HG02588 (cell line): Measurements from ENCODE around the gene SORCS2.

Experiments
- ATAC-seq: cut with Tn5 transposase; IDR thresholded peaks from one replicate; pipeline ENCODE4 v1.9.1; 2021; ENCODE audit warnings: mild to moderate bottlenecking, moderate library complexity; ENCODE audit not compliant: unreplicated experiment

Gene SORCS2

DNA sequence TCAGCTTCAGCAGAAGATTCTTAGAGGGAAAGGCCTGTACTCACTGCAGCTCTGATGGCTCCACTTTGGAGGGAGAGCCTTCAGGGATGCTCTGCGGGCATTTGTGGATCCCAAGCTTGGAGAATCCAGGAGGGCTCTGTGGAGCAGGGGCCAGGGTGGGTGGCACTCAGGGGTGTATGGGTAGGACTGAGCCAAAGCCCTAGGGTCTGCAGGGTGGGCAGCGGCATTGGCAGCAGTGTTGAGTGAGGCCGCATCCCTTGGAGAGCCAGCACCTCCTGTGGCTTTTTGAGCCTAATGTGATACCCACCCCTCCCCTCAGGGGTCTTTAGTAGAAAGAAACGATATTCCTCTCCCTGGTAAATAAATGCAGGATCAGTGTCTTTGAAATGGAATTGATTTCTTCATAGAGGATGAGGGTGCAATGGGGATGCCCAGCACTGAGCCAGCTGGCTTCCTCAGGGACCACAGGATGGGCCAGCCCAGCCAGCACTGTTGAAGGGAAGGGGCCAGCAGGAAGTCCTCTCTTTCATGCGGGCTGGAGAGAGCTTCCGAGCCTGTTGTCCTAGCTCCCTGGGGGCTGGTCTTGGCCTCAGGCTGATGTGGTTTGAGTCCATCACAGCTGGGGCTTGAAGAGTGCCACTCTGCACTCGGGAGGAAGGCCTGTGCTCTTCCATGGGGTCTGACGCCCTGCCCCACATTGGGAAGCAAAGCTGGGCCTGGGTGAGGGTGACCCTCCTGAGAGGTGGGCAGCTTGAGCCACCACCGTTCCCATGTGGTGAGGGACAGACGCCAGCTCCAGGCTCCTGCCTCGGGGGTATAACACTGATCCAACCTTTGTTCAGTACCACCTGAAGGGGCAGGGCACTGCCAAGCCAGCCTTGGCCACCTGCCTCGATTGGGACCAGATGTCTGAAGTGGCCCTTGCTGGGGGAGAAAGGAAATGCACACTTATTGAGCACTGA is 192.9 kb downstream of the SORCS2 start:
- ATAC-seq, result no peak

DNA sequence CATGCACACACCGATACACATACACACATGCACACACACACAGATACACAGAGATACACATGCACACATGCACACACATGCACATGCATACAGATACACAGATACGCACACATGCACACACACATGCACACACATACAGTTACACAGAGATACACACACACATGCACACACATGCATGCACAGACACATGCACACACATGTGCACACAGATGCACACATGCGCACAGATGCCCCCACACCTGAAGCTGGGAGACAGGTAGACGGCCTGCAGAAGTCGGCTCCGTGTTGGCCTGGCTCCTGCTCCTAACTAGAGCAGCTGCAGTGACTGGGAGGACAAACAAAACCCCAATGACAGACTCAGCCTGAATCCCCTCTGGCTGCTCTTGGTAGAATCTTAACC is 195.6 kb downstream of the SORCS2 start:
- no peak for ATAC-seq

DNA sequence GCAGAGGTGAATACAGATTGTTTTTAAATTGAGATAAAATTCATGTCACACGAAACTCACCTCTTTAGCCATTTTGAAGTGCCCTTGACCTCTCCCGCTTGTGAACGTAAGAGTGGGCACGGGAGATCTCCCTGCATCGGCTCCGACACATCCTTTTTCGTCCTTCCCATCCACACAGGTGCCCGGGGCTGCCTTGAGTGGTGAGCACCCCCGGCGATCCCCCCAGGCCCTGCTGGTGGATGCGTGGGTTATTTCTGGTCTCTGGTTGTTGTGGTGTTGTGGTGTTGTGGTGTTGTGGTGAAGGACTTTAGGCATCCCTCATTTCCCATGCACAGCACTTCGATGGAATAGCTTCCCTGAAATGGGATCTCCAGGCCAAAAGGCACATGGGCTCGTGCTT is 196.3 kb downstream of the SORCS2 start:
- no peak for ATAC-seq

DNA sequence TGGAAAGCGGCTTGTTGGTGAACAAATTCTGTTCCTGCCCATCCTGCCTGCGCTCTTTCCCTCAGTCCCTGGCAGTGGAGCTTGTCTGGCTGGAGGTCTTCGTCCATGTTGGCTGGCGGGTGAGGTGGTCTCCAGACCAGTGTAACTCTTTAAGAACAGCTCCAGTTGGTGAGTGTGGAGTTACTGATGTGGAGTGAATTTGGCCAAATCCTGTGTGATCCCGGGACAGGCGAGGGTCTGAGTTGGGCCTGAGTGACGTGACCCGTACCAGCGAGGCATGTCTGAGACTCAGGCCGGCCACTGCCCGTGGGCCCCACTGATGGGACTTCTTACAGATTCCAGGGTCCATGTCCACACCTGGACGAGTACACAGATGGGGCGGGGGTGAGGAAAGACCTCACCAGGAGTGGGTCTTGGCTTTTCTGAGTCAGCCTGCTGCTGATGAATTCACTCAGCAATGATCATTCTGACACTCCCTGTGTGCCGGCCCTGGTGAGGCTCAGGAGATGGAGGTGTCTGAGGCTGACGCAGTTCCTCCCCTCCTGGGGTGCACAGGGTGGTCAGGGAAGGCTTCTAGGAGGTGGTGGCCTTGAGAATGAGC is 196.9 kb downstream of the SORCS2 start:
- ATAC-seq, result no peak

DNA sequence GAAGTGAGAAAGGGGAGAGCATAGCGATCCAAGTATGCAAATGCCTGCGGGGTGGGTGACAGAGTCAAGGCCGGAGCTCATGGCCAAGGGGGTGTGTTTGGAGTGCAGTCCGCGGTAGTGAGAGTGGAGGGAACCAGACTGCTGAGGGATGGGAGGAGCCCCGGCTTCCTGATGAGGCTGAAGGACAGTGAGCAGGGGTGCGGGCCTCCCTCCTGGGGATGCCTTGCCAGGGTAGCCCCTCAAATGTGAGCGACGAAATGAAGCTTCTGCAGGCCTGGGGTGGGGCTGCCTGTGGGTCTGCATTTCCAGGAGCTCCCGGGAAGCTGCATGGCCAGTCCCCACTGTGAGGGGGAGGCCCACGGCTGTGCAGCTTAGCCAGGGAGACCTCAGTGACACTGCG is 197.4 kb downstream of the SORCS2 start:
- ATAC-seq, result no peak

DNA sequence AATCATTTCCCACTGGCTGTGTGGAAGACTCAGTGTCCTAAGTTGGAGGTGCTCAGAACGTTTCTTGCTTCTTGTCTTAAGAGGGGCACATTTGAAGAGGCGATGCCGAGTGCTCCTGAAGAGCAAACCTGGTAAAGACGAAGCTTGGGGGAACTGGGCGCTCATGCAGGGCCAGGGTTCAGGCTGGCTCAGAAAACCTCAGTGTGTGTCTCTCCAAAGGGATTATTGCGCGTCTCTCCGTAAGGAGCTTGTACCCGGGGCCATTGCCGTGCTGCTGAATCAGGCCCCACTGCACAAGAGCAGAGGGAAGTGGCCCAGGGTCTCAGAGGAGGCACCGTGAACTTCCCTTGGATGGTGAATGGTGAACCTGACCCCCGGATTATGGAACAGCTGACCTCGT is 198.0 kb downstream of the SORCS2 start:
- no peak for ATAC-seq

DNA sequence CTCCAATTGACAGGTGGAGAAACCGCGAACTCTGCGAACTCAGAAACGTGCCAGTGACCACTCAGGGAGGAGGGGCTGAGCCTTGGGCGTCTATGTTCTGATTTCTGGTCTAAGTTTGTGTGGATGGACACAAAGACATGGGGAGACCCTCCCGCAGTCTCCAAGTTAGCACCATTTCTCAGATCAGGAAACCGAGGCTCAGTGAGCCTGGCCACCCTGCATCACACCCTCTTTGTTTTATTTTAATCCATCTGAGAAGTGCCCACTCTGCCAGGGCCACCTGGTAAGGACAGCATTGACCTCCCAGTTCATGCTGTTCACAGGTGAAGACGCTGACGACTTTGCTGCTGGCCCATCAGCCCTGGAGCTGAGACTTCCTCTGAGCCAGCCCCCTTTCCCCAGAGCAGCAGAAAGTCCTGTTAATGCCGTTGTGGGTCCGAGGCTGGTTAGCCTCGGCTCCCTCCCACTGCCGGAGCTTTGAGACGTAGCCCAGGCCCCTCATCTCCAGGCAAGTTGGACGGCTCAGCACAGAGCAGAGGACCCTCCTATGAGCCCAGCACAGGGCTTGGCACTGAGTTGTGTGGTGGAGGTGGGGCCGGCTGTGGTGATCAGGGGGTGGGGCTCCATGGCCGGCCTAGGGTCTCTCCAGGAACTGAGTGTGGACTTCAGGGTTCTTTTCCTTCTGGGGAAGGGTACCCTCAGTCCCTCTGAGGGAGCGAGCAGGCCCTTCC is 198.7 kb downstream of the SORCS2 start:
- ATAC-seq, result no peak

DNA sequence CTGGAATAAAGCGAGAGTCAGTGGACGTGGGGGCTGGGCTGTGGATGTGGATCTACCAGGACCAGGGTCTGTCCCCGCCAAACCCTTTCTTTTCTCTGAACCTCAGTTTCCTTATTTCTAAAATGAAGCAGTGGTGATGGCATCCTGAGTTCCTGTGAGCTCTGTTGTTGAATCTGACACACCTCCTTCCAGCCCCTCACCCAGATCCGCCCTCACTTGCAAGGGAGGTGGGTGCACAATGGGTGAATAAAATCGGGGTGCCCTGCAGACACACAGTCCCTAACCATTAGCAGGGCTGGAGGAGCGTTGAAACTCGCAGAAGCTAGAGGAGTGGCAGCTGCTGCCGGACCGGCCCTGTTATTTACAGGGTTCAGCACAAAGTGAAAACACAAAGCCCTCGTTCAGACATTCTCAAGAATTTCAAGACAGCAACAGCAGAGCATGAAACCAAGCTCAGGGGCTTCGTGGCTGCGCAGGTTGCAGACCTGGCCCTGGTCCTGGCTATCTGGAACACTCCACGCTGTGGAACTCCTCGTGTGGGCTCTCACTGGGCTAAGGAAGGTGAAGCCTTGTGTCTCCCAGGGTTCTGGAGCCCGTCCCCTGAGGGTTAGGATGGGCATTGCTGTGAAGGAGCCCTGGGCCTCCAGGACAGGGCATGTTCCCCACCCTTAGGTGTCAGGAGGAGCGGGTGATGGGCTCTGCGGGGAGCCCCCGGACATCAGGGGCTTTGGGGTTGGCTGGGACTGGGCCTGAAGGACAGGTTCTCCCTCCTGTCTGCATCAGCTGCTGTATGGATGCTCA is 199.5 kb downstream of the SORCS2 start:
- no peak for ATAC-seq

DNA sequence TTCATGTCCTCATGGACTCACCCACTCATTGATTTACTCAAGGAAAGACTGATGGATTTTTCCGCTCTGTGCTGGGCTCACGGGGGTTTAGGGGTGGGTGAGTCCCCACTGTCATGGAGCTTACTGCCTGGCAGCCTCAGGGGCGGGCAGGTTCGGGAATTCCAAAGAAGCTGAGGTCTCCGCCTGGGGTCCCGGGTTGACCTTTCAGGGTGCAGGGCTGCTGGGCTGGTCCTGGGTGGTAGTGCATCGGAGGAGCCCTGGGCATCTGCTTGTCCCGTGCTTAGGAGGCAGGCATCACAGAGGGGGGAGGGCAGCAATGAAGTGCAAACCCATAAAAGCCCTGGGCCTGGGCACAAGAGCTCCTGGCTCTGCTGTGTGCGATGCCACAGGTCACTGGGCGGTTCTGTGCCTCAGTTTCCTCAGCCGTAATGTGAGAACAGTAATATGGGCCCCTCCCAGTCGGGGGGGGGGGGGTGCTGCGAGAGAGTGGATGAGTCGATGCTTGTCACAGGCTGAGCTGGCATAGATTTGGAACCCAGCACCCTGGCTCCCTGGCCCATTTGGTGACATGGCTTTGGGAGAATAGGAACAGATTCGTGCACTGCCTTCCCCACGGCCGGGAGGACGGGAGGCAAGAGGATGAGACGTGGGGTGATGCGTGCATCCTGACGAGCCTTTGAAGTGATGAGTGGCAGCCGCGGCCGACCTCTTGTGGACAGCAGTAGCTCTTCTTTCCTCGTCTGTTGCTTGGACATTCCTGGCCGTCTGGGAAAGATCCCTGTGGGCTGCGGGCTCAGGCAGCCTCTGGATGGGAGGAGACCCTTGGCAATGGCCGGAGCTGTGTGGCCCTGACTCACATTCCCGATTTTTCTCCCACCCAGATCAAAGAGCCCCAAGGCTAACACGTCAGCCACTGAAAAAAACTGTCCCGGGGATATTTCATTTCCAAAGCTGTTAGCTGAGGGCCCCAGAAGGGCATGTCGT is 200.4 kb downstream of the SORCS2 start:
- ATAC-seq, result no peak

DNA sequence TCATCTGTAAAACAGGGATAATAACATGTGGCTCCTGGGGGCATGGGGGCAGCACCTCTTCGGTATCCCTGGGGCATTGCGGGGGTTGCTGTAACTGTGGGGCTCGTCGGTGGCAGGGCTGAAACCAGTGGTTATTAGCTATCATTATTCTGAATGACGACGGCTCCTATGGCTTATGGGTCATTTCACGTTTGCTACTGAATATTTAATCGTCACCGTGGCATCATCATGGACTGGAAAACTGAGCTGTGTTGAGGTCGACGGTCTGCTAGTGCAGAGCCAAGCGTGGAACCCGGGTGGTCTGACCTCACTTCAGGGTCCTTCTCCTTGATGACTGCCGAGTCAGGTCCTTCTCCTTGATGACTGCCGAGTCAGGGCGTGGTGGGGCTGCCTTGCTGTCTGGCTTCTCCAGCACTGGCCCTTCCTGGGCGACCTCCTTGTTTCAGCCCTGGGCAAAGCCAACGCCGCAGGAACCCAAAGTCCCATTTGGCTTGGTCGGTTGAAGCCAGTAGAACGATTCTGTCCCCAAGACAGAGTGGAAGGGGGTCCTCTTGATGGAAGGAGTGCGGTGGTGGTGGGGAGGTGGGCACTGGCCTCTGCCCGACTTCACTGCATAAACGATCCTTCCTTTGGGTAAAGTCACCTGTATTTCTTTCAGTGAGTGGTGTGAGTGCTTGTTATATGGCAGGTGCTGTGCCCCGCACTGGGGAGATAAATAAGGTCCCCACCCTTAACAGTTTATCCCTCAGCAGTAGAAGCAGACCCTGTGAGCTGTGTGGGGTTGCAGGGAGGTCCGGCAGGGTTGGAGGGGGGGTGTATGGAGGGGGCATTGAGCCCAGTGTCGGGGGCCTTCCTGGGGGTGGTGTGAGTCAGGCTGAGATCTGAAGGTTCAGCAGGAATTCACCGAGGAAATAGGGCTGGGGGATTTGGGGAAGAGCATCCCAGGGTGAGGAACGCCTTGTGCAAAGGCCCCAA is 201.6 kb downstream of the SORCS2 start:
- no peak for ATAC-seq

DNA sequence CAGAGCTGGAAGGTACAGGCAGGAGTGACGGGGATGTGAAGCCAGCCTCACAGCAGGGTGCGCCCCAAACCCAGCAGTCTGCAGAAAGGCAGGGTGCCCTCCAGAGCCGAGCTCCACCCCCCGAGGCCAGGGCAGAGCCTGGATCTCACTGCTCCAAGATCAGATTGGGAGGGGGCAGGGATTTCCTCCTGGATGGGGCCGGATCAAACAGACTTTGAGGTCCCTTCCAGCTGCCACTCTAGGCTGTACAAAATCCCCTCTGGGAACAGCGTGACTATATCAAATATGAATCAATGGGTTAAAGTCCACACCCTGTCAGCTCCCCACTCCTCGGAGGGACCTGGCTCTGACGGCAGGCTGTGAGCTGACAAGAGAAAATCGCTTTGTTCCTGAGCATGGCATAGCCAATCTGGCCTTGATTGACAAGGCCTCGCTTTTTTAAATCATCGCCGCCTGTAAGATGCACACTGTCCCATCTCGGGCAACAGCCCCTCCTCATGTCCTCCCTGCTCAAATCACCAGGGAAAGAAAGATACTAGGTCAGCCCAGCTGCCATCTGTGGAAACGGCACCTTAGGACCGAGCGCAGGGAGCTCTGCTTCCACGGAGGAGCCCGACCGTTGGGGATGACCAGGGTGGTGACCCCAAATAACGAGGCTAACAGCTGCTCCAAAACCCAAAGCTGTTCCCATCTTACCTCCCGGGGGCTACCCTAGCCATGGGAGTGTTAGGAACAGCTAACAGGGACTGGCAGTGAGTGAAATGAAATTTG is 202.5 kb downstream of the SORCS2 start:
- ATAC-seq, result no peak

DNA sequence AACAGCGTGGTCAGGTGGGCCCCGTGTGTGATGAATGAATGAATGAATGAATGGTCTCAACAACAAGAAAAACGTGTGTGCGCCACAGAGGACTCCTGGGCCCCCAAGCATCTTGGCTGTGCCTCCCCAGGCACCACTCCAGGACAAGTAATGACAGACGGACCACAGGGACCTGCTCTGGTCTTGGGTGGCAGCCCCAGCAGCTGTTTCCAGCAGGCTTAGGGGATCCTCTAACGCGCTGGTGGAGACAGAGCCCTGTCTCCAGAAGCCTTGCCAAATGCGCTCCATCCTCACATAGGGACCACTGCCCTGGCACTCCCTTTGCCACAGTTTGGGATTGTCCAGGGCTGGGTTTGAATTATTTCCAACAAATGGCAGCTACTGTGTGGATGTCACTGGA is 203.3 kb downstream of the SORCS2 start:
- no peak for ATAC-seq

DNA sequence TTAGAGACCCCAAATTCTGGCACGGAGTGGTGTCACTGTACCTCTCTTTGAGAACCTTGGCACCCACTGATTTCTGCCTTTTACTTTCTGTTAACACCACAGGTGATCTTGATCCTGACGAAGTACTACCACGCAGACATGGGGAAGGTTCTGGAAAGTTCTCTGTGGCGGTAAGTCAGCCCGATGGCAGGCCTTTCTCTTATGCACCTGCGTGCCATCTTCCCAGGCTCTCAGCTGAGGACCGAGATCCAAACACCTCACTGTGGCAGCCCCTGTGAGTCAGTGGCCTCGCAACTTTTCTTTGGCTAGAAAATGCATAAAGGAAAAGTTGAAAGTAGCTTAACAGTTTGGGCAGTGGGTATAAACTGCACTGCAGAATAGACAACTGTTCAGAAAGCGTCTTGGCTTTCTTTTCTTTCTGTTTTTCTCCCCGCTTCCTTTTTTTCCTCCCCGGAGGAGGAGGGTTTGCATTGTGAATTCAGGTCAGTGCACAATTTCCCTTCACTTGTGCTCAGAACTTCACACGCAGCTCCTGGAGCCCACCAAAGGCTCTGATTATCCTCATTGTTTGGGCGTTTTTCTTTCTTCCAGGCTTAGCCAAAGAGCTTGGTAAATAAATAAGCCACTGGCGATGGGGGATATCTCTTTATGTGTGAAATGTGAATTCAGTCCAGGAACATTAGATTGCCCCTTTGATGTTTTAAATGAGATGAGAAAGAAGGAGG is 204.0 kb downstream of the SORCS2 start:
- no peak for ATAC-seq

DNA sequence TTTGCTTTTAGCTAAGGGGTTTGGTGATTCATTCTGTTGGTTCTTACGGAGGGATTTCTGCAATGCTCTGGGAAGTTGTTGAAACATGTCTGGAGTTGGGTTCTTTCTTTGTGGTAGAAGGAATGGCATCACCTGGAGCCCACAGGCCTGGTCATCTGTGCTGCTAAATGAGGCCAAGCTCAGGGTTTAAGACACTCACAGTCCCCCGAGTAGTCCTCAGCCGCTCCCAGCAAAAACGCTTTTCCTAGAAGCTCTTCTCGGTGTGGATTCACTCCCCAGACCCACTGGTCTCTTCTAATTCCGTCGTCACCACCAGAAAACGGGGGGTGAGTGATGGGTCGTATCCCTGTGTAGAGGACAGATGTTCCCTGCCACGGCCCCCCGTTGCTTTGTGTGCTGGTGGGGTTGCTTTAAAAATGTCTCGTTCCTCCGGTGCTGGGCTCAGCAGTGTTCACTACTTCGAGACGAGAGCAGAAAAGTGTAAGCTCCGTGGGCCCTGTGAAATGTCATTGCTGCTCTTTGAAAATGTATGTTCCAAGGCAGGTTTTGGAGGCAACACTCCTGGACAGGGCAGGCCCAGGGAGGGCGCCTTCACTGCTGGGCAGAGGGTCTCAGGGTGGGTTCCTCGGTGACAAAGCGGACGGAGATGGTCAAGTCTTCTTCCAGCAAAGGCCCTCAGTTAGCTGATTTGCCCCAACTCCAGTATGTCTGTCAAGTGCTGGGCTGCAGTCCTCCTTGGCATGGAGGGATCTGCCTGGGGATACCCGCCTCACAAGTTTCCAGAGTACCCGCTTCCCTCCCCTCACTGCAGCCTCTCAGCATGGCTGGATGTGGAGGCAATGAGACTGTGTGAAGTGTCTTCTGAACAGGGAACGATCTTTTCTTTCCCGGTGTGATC is 205.1 kb downstream of the SORCS2 start:
- ATAC-seq, result no peak

DNA sequence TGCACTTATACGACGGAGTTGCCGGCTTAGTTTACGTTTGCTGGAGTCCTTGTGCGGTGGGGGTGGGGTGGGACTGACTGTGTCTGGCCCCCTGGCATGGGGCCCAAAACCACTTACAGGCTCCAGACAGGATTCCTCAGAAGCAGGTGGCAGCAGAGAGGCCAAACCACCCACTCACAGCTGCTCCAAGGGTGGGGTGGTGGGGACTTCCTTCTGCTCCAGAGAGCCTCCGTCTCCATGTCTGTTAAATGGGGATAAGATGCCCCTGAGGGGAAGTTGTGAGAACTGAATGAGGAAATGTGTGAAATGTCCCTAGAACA is 205.7 kb downstream of the SORCS2 start:
- no peak for ATAC-seq

DNA sequence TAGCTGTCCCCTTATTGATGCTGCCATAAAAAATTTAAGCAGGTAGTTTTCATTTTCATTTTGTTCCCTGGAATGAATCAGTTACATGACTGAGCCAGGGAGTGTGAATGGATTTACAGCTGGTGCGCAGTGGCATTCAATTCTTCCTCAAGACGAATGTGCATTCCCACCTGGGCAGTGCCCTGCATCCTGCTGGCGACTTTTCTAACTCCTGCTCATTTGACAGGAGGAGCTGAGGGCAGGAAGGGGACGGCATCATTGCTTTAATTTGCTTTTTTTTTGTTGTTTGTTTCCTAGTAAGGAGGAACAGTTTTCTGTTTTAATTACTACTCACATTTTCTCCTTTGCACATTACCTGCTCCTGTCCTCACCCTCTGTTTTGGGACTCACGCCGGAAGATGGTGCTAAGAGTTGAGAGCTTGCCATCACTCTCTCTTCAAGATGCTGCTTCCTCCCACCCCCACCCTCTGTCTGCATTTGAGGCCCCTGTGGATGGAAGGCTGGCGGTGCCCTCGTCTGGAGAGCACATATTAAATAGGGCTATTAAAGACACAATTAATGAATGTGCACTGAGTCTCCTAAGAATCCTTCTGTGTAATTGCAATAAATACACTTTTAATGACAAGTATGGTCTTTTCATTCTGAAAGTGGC is 206.6 kb downstream of the SORCS2 start:
- no peak for ATAC-seq
